Stomach smooth muscle (tissue), 2 donors: ENCODE results near the gene BCL2.
A peak's percentile ranks its signal among the peaks of the same experiment; 100 is the strongest.

Experiments used
- H3K27ac ChIP-seq: one replicate; pipeline ENCODE4 v1.7.0; 2013; ENCODE audit warnings: mild to moderate bottlenecking, low read length, inconsistent platforms
- H3K27me3 ChIP-seq, 2 donors: one replicate each; pipeline ENCODE4 v1.7.0; 2013; ENCODE audit warnings: low read length in 2 of 2; ENCODE audit not compliant: insufficient read depth in 2 of 2, control insufficient read depth in 1 of 2
- H3K36me3 ChIP-seq, 2 donors: one replicate each; pipeline ENCODE4 v1.7.0; 2013; ENCODE audit warnings: low read length in 2 of 2; ENCODE audit not compliant: control insufficient read depth in 2 of 2, insufficient read depth in 2 of 2
- H3K4me1 ChIP-seq: one replicate; pipeline ENCODE4 v1.7.0; 2013; ENCODE audit warnings: low read length; ENCODE audit not compliant: control insufficient read depth, insufficient read depth
- H3K4me3 ChIP-seq, 2 donors: one replicate each; pipeline ENCODE4 v1.7.0; 2013; ENCODE audit warnings: low read length in 2 of 2
- H3K9ac ChIP-seq, 2 donors: one replicate each; pipeline ENCODE4 v1.7.0; 2013; ENCODE audit warnings: low read length in 2 of 2, mild to moderate bottlenecking in 1 of 2
- H3K9me3 ChIP-seq, 2 donors: one replicate each; pipeline ENCODE4 v1.7.0; 2013; ENCODE audit warnings: low read length in 2 of 2; ENCODE audit not compliant: control insufficient read depth in 2 of 2
- donor health status: healthy.
- donor health status: Pancreatic carcinoma.

Gene BCL2

GRCh38 chr18:63145851-63146555 lies 173.6 kb downstream of the BCL2 start:
- Histone ChIP-seq H3K4me1 (peaks cover 42% of the 10 kb centered on the region), H3K4me3 (peak overlapping the region in 1 of 2 donors; percentile 8)

GRCh38 chr18:63145166-63145850 lies 174.3 kb downstream of the BCL2 start:
- Histone ChIP-seq H3K4me3 (no peak overlapping the region), H3K9ac (no peak overlapping the region), H3K9me3 (no peaks in the 10 kb centered on the region), H3K27me3 (no peaks in the 10 kb centered on the region), H3K4me1 (peaks cover 42% of the 10 kb centered on the region), H3K27ac (no peak overlapping the region), H3K36me3 (no peaks in the 10 kb centered on the region)

More at GRCh38 chr18:63145851-63146555, 173.6 kb downstream of the BCL2 start:
- Histone ChIP-seq H3K36me3 (no peaks in the 10 kb centered on the region), H3K27me3 (no peaks in the 10 kb centered on the region), H3K9me3 (no peaks in the 10 kb centered on the region), H3K27ac (no peak overlapping the region), H3K9ac (no peak overlapping the region)

GRCh38 chr18:63144748-63145147 lies 174.8 kb downstream of the BCL2 start:
- no peaks in the 10 kb centered on the region for H3K36me3 ChIP-seq
- no peak overlapping the region for H3K27ac ChIP-seq
- no peaks in the 10 kb centered on the region for H3K9me3 ChIP-seq
- no peaks in the 10 kb centered on the region for H3K27me3 ChIP-seq
- H3K4me3 ChIP-seq = no peak overlapping the region
- H3K4me1 ChIP-seq = peaks cover 42% of the 10 kb centered on the region
- H3K9ac ChIP-seq = no peak overlapping the region

GRCh38 chr18:63143330-63143771 lies 176.2 kb downstream of the BCL2 start:
- H3K27me3 ChIP-seq = no peaks in the 10 kb centered on the region
- peak overlapping the region; percentile 37 for H3K27ac ChIP-seq
- no peaks in the 10 kb centered on the region for H3K9me3 ChIP-seq
- H3K4me3 ChIP-seq = peak overlapping the region in 1 of 2 donors; percentile 0
- H3K4me1 ChIP-seq = peaks cover 39% of the 10 kb centered on the region
- H3K9ac ChIP-seq = no peak overlapping the region
- no peaks in the 10 kb centered on the region for H3K36me3 ChIP-seq

- Histone ChIP-seq H3K27ac (peak overlapping the region; percentile 55), H3K36me3 (no peaks in the 10 kb centered on the region), H3K4me3 (peak overlapping the region; percentile 5 to 47), H3K27me3 (no peaks in the 10 kb centered on the region), H3K9me3 (no peaks in the 10 kb centered on the region), H3K9ac (no peak overlapping the region), H3K4me1 (peaks cover 39% of the 10 kb centered on the region)
Observed at GRCh38 chr18:63142594-63143225, 176.9 kb downstream of the BCL2 start.

- no peak overlapping the region for H3K27ac ChIP-seq
- H3K4me1 ChIP-seq = peaks cover 39% of the 10 kb centered on the region
- no peaks in the 10 kb centered on the region for H3K36me3 ChIP-seq
- no peaks in the 10 kb centered on the region for H3K27me3 ChIP-seq
- no peak overlapping the region for H3K4me3 ChIP-seq
- H3K9ac ChIP-seq = no peak overlapping the region
- H3K9me3 ChIP-seq = no peaks in the 10 kb centered on the region
Observed at GRCh38 chr18:63141778-63142176, 177.8 kb downstream of the BCL2 start.

- H3K36me3 ChIP-seq = no peaks in the 10 kb centered on the region
- peaks cover 39% of the 10 kb centered on the region for H3K4me1 ChIP-seq
- no peak overlapping the region for H3K4me3 ChIP-seq
- H3K9me3 ChIP-seq = no peaks in the 10 kb centered on the region
- no peak overlapping the region for H3K9ac ChIP-seq
- H3K27me3 ChIP-seq = no peaks in the 10 kb centered on the region
- no peak overlapping the region for H3K27ac ChIP-seq
Observed at GRCh38 chr18:63140997-63141777, 178.4 kb downstream of the BCL2 start.

- Histone ChIP-seq H3K9me3 (no peaks in the 10 kb centered on the region), H3K27me3 (no peaks in the 10 kb centered on the region), H3K9ac (no peak overlapping the region), H3K27ac (no peak overlapping the region), H3K4me1 (peaks cover 32% of the 10 kb centered on the region), H3K4me3 (no peak overlapping the region), H3K36me3 (no peaks in the 10 kb centered on the region)
Observed at GRCh38 chr18:63140038-63140450, 179.5 kb downstream of the BCL2 start.

- Histone ChIP-seq H3K9ac (no peak overlapping the region), H3K36me3 (no peaks in the 10 kb centered on the region), H3K27me3 (no peaks in the 10 kb centered on the region), H3K27ac (no peak overlapping the region), H3K4me1 (peaks cover 28% of the 10 kb centered on the region), H3K4me3 (peak overlapping the region in 1 of 2 donors; percentile 1), H3K9me3 (no peaks in the 10 kb centered on the region)
Observed at GRCh38 chr18:63138436-63139340, 180.9 kb downstream of the BCL2 start.
